ENCODE data around the gene ILKAP.

DNA sequence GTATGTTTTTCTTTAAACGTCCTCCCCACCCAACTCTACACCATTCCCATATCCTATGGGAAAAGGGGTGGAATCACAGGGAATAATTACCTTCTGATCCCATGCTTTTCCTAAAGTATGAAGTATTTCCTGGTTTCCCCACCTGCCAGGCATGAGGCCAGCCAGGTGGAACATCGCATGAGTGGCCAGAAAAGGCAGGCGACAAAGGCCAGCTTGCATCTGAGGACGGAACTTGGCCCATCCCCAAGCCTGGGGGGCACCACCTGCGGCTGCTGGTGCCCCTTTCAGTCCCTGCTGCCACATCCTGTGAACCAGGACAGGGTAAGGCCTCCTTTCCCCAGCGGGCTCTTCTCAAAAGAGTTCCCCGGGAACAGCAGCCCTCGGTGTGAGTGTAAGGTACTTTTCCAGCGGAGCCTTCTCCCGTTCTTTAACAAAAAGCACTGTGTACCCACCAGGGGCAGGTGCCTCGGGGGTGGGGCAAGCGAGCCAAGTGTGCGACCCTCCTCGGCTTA lies 45.9 kb downstream of the ILKAP start:
- TF ChIP-seq YY1 (IDR thresholded peaks at IDR 0.05; ENCODE audit: insufficient read depth, insufficient read length), result no peak
- TF ChIP-seq ZNF274 (IDR thresholded peaks at IDR 0.05; ENCODE audit: low read depth, low read length), result no peak

Data from NT2/D1 (cell line).